Activated CD8-positive, alpha-beta memory T cell treated with anti-CD3 and anti-CD28 coated beads for 48 hours (primary cell): ENCODE measurements around the gene AGMO.

Experiments
- DNase-seq, 3 experiments: peaks; one replicate each; pipeline ENCODE4 v3.0.0-alpha.2; 2020; ENCODE audit warnings: low read depth in 2 of 3, low spot score in 2 of 3

Gene AGMO

GRCh38 chr7:15561835-15562234 is at the start of gene AGMO:
Gene AGMO, minus strand, starts transcription at chr7:15562015.
- no peak for DNase-seq

- no peak for DNase-seq
Observed at GRCh38 chr7:15610503-15610902, 48.7 kb upstream of the AGMO start.

GRCh38 chr7:15609287-15609686 is 47.5 kb upstream of the AGMO start:
- no peak for DNase-seq

- DNase-seq, result no peak
Observed at GRCh38 chr7:15607529-15608210, 45.9 kb upstream of the AGMO start.

GRCh38 chr7:15606561-15606960 is 44.7 kb upstream of the AGMO start:
- no peak for DNase-seq

GRCh38 chr7:15604166-15604565 is 42.4 kb upstream of the AGMO start:
- no peak for DNase-seq

GRCh38 chr7:15603124-15603523 is 41.3 kb upstream of the AGMO start:
- DNase-seq, result no peak

- no peak for DNase-seq
Observed at GRCh38 chr7:15602236-15602635, 40.4 kb upstream of the AGMO start.

GRCh38 chr7:15601175-15601574 is 39.4 kb upstream of the AGMO start:
- no peak for DNase-seq

GRCh38 chr7:15600298-15600697 is 38.5 kb upstream of the AGMO start:
- DNase-seq, result no peak

- no peak for DNase-seq
Observed at GRCh38 chr7:15594461-15594860, 32.6 kb upstream of the AGMO start.

GRCh38 chr7:15593382-15593781 is 31.6 kb upstream of the AGMO start:
- no peak for DNase-seq

- no peak for DNase-seq
Observed at GRCh38 chr7:15586266-15586665, 24.5 kb upstream of the AGMO start.

GRCh38 chr7:15584575-15584974 is 22.8 kb upstream of the AGMO start:
- no peak for DNase-seq

- no peak for DNase-seq
Observed at GRCh38 chr7:15582773-15583172, 21.0 kb upstream of the AGMO start.

GRCh38 chr7:15581352-15581951 is 19.6 kb upstream of the AGMO start:
- no peak for DNase-seq

- no peak for DNase-seq
Observed at GRCh38 chr7:15580604-15581351, 19.0 kb upstream of the AGMO start.

- DNase-seq, result no peak
Observed at GRCh38 chr7:15577600-15577999, 15.8 kb upstream of the AGMO start.

- no peak for DNase-seq
Observed at GRCh38 chr7:15571301-15571878, 9.6 kb upstream of the AGMO start.

GRCh38 chr7:15567652-15568051 is 5.8 kb upstream of the AGMO start:
- DNase-seq, result no peak

GRCh38 chr7:15567036-15567435 is 5.2 kb upstream of the AGMO start:
- no peak for DNase-seq

- no peak for DNase-seq
Observed at GRCh38 chr7:15566476-15566875, 4.7 kb upstream of the AGMO start.
